K562 (cell line): Measurements from ENCODE around the gene CBLC. TPM values are rescaled to one million over a fixed set of nuclear protein-coding genes. Genes with fewer than 3 reads are reported as not detected.
A peak's percentile ranks its signal among the peaks of the same experiment; 100 is the strongest.

Experiments used
- CHD2 ChIP-seq: IDR thresholded peaks from 2 replicates; pipeline ENCODE4 v1.6.1; 2011; ENCODE audit warnings: low read depth, low read length
- CREB1 ChIP-seq, 2 experiments: sonication (generic) in 1 of 2; formaldehyde crosslinking in 1 of 2; IDR thresholded peaks; 2 replicates each; pipeline versions ENCODE4 v1.6.1 to v1.8.0; 2012 to 2022; ENCODE audit warnings: inconsistent platforms in 1 of 2, mild to moderate bottlenecking in 1 of 2, missing genetic modification reagents in 1 of 2, moderate library complexity in 1 of 2
- JUND ChIP-seq, 2 experiments: IDR thresholded peaks; 2 replicates in 1 of 2; 3 replicates in 1 of 2; pipeline ENCODE4 v1.6.1; 2011; ENCODE audit warnings: borderline replicate concordance in 2 of 2, low read depth in 2 of 2, low read length in 2 of 2, improper control_type of control experiment in 1 of 2, missing biosample characterization in 1 of 2, missing genetic modification characterization in 1 of 2, missing genetic modification reagents in 1 of 2
- KLF6 ChIP-seq: fragments of 250-450 bp; sonication (Bioruptor Pico); IDR thresholded peaks from 2 replicates; pipeline ENCODE4 v1.4.0; 2020; ENCODE audit warnings: mild to moderate bottlenecking, moderate library complexity, borderline replicate concordance
- MAFF ChIP-seq: IDR thresholded peaks from 2 replicates; pipeline ENCODE4 v1.6.1; 2012; ENCODE audit warnings: low read length, improper control_type of control experiment
- MCM2 ChIP-seq: fragments of 450-650 bp; IDR thresholded peaks from 2 replicates; pipeline ENCODE4 v1.6.1; 2017; ENCODE audit warnings: low read depth, mild to moderate bottlenecking
- MTA3 ChIP-seq: fragments of 450-650 bp; formaldehyde crosslinking; IDR thresholded peaks from 2 replicates; pipeline ENCODE4 v1.6.1; 2017; ENCODE audit warnings: mild to moderate bottlenecking, borderline replicate concordance
- RBM34 ChIP-seq: fragments of 200-400 bp; formaldehyde crosslinking; IDR thresholded peaks from 2 replicates; pipeline ENCODE4 v1.6.1; 2018; ENCODE audit warnings: low read length, borderline replicate concordance; ENCODE audit not compliant: insufficient read depth
- SMARCC2 ChIP-seq: fragments of 450-650 bp; IDR thresholded peaks from 2 replicates; pipeline ENCODE4 v1.6.1; 2017; ENCODE audit warnings: antibody characterized with exemption, moderate library complexity, mild to moderate bottlenecking, low read depth
- SUPT5H ChIP-seq: fragments of 450-650 bp; IDR thresholded peaks from 2 replicates; pipeline ENCODE4 v1.6.1; 2016
- polyA plus RNA-seq, 8 experiments: library from polyadenylated mRNA; depleted of rRNA in 4 of 8; stranded (reverse) in 5 of 8; unstranded in 3 of 8; fragments of >200 nt; fragmentation: Nextera tagmentation in 2 of 8; fragmentation: Illumina TruSeq in 1 of 8; extraction: Ambion mirVana in 2 of 8; extraction: Trizol in 1 of 8; gene quantifications; 2 replicates each; pipeline versions ENCODE4 v1.2.1 to v1.2.3, GENCODE V29; 2011 to 2014; ENCODE audit warnings: inconsistent platforms in 1 of 8, missing spikeins in 1 of 8
- total RNA-seq, 7 experiments: library from RNA; depleted of rRNA in 6 of 7; stranded (reverse); fragments of >200 nt in 6 of 7; fragmentation: Illumina TruSeq in 2 of 7; extraction: Trizol in 2 of 7; gene quantifications; 2 replicates each; pipeline versions ENCODE4 v1.2.1 to v1.2.3, GENCODE V29; 2011 to 2021; ENCODE audit warnings: low replicate concordance in 1 of 7
- TF ChIP-seq, protein P1 (sequence below): sonication (generic); formaldehyde crosslinking; IDR thresholded peaks from 2 replicates; pipeline ENCODE4 v1.8.0; 2022; ENCODE audit warnings: mild to moderate bottlenecking, missing genetic modification reagents
- TF ChIP-seq, protein P2 (sequence below): fragments of 450-650 bp; formaldehyde crosslinking; IDR thresholded peaks from 2 replicates; pipeline ENCODE4 v1.4.0; 2022; ENCODE audit warnings: missing genetic modification characterization
- TF ChIP-seq, protein P3 (sequence below): fragments of 450-650 bp; formaldehyde crosslinking; IDR thresholded peaks from 2 replicates; pipeline ENCODE4 v1.4.0; 2020; ENCODE audit warnings: mild to moderate bottlenecking
- TF ChIP-seq, protein P4 (sequence below): sonication (generic); formaldehyde crosslinking; IDR thresholded peaks from 2 replicates; pipeline ENCODE4 v1.8.0; 2023; ENCODE audit warnings: missing genetic modification reagents, mild to moderate bottlenecking, borderline replicate concordance
- TF ChIP-seq, protein P5 (sequence below): fragments of 450-650 bp; IDR thresholded peaks from 2 replicates; pipeline ENCODE4 v1.6.1; 2016; ENCODE audit warnings: antibody characterized with exemption

CBLC gene
- total and polyA plus RNA-seq, 9 of the 15 experiments (the other 6 are each of a cell fraction or from before 2014, with no cell fraction given), result 0.09 TPM; not detected in 8

DNA sequence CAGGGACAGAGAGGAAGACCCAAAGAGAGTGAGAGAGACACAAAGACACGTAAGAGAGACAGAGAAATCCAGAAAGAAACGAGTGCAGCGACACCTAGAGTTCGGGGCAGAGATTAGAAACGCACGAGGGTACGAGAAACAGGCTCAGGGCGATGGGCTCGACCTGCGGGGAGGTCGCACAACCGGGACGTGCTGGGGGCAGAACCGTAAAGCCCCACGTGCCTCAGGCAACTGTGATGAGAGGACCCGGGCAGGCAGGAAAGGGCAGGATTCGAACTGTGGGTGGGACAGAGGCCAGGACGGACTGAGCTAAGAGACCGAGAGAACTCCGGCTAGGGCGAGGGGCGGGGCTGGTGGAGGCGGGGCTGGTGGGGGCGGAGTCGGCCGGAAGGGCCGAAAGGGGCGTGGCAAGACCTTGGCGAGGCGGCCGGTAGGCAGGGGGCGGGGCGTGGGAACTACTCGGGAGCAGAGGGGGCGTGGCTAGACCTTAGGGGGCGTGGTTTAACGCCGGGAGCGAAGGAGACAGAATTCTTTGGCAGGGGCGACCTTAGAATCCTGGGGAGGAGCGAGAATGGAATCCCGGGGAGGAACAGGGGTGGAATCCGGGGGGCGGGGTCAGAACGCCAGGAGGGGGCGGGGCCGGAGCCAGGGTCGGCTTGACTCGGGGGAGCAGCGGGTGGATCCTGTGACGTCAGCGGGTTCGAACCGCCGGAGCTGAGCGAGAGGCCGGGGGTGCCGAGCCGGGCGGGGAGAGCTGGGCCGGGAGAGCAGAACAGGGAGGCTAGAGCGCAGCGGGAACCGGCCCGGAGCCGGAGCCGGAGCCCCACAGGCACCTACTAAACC lies 68.1 kb downstream of the CBLC start, which contains the start of gene NECTIN2 (continued):
- TF ChIP-seq CREB1 (IDR thresholded peaks at IDR 0.05) (peak; percentile 74), CREB1 (CRISPR knock-in tag; IDR thresholded peaks at IDR 0.05) (peak; percentile 70; the same call in 1 of the 2 replicates), CHD2 (no peak), RBM34 (no peak), SUPT5H (peak; percentile 59), MTA3 (peak; percentile 82; the same call in 1 of the 2 replicates), MAFF (no peak), JUND (IDR thresholded peaks at IDR 0.05; ENCODE audit: borderline replicate concordance, low read depth, low read length) (peak; percentile 17; the same call in 1 of the 2 replicates), JUND (tag; IDR thresholded peaks at IDR 0.05; ENCODE audit: borderline replicate concordance, low read depth, low read length) (no peak; the same call in 2 of the 3 replicates), KLF6 (no peak), SMARCC2 (no peak), MCM2 (no peak)
- TF ChIP-seq, protein P1, sequence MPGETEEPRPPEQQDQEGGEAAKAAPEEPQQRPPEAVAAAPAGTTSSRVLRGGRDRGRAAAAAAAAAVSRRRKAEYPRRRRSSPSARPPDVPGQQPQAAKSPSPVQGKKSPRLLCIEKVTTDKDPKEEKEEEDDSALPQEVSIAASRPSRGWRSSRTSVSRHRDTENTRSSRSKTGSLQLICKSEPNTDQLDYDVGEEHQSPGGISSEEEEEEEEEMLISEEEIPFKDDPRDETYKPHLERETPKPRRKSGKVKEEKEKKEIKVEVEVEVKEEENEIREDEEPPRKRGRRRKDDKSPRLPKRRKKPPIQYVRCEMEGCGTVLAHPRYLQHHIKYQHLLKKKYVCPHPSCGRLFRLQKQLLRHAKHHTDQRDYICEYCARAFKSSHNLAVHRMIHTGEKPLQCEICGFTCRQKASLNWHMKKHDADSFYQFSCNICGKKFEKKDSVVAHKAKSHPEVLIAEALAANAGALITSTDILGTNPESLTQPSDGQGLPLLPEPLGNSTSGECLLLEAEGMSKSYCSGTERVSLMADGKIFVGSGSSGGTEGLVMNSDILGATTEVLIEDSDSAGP (CRISPR knock-in tag), result no peak
- TF ChIP-seq, protein P2, sequence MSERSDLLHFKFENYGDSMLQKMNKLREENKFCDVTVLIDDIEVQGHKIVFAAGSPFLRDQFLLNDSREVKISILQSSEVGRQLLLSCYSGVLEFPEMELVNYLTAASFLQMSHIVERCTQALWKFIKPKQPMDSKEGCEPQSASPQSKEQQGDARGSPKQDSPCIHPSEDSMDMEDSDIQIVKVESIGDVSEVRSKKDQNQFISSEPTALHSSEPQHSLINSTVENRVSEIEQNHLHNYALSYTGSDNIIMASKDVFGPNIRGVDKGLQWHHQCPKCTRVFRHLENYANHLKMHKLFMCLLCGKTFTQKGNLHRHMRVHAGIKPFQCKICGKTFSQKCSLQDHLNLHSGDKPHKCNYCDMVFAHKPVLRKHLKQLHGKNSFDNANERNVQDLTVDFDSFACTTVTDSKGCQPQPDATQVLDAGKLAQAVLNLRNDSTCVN, result peak; percentile 38; the same call in 1 of the 2 replicates
- TF ChIP-seq, protein P3, sequence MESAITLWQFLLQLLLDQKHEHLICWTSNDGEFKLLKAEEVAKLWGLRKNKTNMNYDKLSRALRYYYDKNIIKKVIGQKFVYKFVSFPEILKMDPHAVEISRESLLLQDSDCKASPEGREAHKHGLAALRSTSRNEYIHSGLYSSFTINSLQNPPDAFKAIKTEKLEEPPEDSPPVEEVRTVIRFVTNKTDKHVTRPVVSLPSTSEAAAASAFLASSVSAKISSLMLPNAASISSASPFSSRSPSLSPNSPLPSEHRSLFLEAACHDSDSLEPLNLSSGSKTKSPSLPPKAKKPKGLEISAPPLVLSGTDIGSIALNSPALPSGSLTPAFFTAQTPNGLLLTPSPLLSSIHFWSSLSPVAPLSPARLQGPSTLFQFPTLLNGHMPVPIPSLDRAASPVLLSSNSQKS (CRISPR knock-in tag), result no peak
- TF ChIP-seq, protein P4, sequence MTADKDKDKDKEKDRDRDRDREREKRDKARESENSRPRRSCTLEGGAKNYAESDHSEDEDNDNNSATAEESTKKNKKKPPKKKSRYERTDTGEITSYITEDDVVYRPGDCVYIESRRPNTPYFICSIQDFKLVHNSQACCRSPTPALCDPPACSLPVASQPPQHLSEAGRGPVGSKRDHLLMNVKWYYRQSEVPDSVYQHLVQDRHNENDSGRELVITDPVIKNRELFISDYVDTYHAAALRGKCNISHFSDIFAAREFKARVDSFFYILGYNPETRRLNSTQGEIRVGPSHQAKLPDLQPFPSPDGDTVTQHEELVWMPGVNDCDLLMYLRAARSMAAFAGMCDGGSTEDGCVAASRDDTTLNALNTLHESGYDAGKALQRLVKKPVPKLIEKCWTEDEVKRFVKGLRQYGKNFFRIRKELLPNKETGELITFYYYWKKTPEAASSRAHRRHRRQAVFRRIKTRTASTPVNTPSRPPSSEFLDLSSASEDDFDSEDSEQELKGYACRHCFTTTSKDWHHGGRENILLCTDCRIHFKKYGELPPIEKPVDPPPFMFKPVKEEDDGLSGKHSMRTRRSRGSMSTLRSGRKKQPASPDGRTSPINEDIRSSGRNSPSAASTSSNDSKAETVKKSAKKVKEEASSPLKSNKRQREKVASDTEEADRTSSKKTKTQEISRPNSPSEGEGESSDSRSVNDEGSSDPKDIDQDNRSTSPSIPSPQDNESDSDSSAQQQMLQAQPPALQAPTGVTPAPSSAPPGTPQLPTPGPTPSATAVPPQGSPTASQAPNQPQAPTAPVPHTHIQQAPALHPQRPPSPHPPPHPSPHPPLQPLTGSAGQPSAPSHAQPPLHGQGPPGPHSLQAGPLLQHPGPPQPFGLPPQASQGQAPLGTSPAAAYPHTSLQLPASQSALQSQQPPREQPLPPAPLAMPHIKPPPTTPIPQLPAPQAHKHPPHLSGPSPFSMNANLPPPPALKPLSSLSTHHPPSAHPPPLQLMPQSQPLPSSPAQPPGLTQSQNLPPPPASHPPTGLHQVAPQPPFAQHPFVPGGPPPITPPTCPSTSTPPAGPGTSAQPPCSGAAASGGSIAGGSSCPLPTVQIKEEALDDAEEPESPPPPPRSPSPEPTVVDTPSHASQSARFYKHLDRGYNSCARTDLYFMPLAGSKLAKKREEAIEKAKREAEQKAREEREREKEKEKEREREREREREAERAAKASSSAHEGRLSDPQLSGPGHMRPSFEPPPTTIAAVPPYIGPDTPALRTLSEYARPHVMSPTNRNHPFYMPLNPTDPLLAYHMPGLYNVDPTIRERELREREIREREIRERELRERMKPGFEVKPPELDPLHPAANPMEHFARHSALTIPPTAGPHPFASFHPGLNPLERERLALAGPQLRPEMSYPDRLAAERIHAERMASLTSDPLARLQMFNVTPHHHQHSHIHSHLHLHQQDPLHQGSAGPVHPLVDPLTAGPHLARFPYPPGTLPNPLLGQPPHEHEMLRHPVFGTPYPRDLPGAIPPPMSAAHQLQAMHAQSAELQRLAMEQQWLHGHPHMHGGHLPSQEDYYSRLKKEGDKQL (CRISPR knock-in tag), result no peak
- TF ChIP-seq, protein P5, sequence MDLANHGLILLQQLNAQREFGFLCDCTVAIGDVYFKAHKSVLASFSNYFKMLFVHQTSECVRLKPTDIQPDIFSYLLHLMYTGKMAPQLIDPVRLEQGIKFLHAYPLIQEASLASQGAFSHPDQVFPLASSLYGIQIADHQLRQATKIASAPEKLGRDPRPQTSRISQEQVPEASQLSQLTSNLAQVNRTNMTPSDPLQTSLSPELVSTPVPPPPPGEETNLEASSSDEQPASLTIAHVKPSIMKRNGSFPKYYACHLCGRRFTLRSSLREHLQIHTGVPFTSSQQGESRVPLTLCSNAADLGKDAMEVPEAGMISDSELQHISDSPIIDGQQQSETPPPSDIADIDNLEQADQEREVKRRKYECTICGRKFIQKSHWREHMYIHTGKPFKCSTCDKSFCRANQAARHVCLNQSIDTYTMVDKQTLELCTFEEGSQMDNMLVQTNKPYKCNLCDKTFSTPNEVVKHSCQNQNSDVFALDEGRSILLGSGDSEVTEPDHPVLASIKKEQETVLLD, result peak; percentile 77
